Measurements from ENCODE around the gene NSMF.

Gene NSMF

GRCh38 chr9:137459152-137459600 is at the start of gene NSMF:
NSMF (minus strand) TSS chr9:137459334; CDS start chr9:137459102, 232 bp downstream.
- DNase-seq, result peak; percentile 94

- DNase-seq, result no peak
These were observed 47.6 kb upstream of the NSMF start for GRCh38 chr9:137506702-137507171.

GRCh38 chr9:137506274-137506673 is 47.1 kb upstream of the NSMF start:
- no peak for DNase-seq

GRCh38 chr9:137505421-137506140 is 46.4 kb upstream of the NSMF start:
- DNase-seq, result no peak

GRCh38 chr9:137504432-137504777 is 45.3 kb upstream of the NSMF start:
- DNase-seq, result no peak

- DNase-seq, result no peak
These were observed 43.1 kb upstream of the NSMF start for GRCh38 chr9:137502008-137502911.

GRCh38 chr9:137501457-137501856 is 42.3 kb upstream of the NSMF start:
- no peak for DNase-seq

- no peak for DNase-seq
These were observed 41.7 kb upstream of the NSMF start for GRCh38 chr9:137500666-137501397.

GRCh38 chr9:137499858-137500661 is 40.9 kb upstream of the NSMF start:
- no peak for DNase-seq

- no peak for DNase-seq
These were observed 40.3 kb upstream of the NSMF start for GRCh38 chr9:137499416-137499815.

- DNase-seq, result no peak
These were observed 39.6 kb upstream of the NSMF start for GRCh38 chr9:137498720-137499150.

- no peak for DNase-seq
These were observed 39.0 kb upstream of the NSMF start for GRCh38 chr9:137497921-137498719.

GRCh38 chr9:137496601-137497375 is 37.7 kb upstream of the NSMF start:
- no peak for DNase-seq

- no peak for DNase-seq
These were observed 35.6 kb upstream of the NSMF start for GRCh38 chr9:137494550-137495351.

- no peak for DNase-seq
These were observed 35.0 kb upstream of the NSMF start for GRCh38 chr9:137494104-137494544.

GRCh38 chr9:137493364-137494103 is 34.4 kb upstream of the NSMF start:
- no peak for DNase-seq

- no peak for DNase-seq
These were observed 33.6 kb upstream of the NSMF start for GRCh38 chr9:137492464-137493363.

Measured in right hindlimb (tissue), 1 donor.